Gastrocnemius medialis (tissue), 4 donors: ENCODE data around the gene ANXA4. TPM values are rescaled to one million over a fixed set of nuclear protein-coding genes. Genes with fewer than 3 reads are reported as not detected.
"Not testable (repeated sequence)": the region's sequence is repeated elsewhere in the genome, so short reads cannot be mapped to it uniquely, and the experiment has no call there.

Experiments
- ATAC-seq, 2 donors: fragments of 150-250 bp; one replicate each; pipeline ENCODE4 v1.9.1; 2016
- DNase-seq, 2 donors: peaks; one replicate each; pipeline ENCODE4 v3.0.0-alpha.2; 2019
- H3K27ac ChIP-seq, 4 donors: fragments of 200-600 bp; sonication (generic); 1 replicate in 1 of 4; 2 replicates in 3 of 4; pipeline ENCODE4 v1.5.1; 2016 to 2018; ENCODE audit warnings: mild to moderate bottlenecking in 2 of 4, moderate library complexity in 1 of 4
- H3K27me3 ChIP-seq, 3 donors: fragments of 200-600 bp; sonication (generic) in 2 of 3; 1 replicate in 1 of 3; 2 replicates in 2 of 3; pipeline versions ENCODE4 v1.5.1 to v1.6.0; 2016 to 2019; ENCODE audit warnings: mild to moderate bottlenecking in 1 of 3, moderate library complexity in 1 of 3
- H3K36me3 ChIP-seq, 2 donors: fragments of 200-600 bp; sonication (generic) in 1 of 2; one replicate each; pipeline ENCODE4 v1.5.1; 2017 to 2018
- H3K4me1 ChIP-seq, 2 donors: fragments of 200-600 bp; sonication (generic) in 1 of 2; one replicate each; pipeline ENCODE4 v1.5.1; 2016 to 2017; ENCODE audit warnings: mild to moderate bottlenecking in 2 of 2
- H3K4me3 ChIP-seq, 4 donors: fragments of 200-600 bp; sonication (generic) in 3 of 4; 1 replicate in 1 of 4; 2 replicates in 3 of 4; pipeline ENCODE4 v1.5.1; 2016 to 2019; ENCODE audit warnings: mild to moderate bottlenecking in 2 of 4
- H3K9me3 ChIP-seq, 3 donors: fragments of 200-600 bp; sonication (generic) in 2 of 3; 1 replicate in 1 of 3; 2 replicates in 2 of 3; pipeline ENCODE4 v1.5.1; 2016 to 2019
- CTCF ChIP-seq, 5 experiments: fragments of 450-650 bp in 3 of 5; fragments of 200-600 bp in 2 of 5; sonication (generic) in 2 of 5; IDR thresholded peaks in 4 of 5; conservative IDR thresholded peaks in 1 of 5; 1 replicate in 4 of 5; 2 replicates in 1 of 5; pipeline ENCODE4 v1.5.1; 2016 to 2019; ENCODE audit warnings: antibody characterized with exemption in 5 of 5, mild to moderate bottlenecking in 3 of 5, moderate library complexity in 3 of 5
- POLR2A ChIP-seq, 2 donors: fragments of 450-650 bp; IDR thresholded peaks; one replicate each; pipeline ENCODE4 v1.6.1; 2017; ENCODE audit warnings: antibody characterized with exemption in 2 of 2, mild to moderate bottlenecking in 2 of 2, moderate library complexity in 2 of 2
- in situ Hi-C, 4 donors: fragments of 200-750 bp; cut with MboI; loops; one replicate each; pipeline versions ENCODE4 v1.15.0 to v1.8.0; 2017; ENCODE audit warnings: low sequenced_read_pairs in 4 of 4
- intact Hi-C: fragments of 100-400 bp; cut with DNase I; formaldehyde crosslinking; loops from one replicate; pipeline ENCODE4 v1.15.1; 2023; ENCODE audit warnings: low total_unique reads
- total RNA-seq, 4 donors: library from RNA; depleted of rRNA; stranded (reverse); fragments of >200 nt; gene quantifications; one replicate each; pipeline versions ENCODE4 v1.1.0 to v1.2.3, GENCODE V29; 2016

Gene ANXA4
- total RNA-seq, 4 donors from 2014 or later: 10.7 to 17.0 (median 15.8) TPM

- DNase-seq (peak; percentile 75 to 80), ATAC-seq (peak; percentile 95 to 98)
- in situ Hi-C loops (no loop called here), intact Hi-C loops (loop anchor here (5.0 kb wide), 1 partner anchor 193 kb away; no protein-coding TSS in a partner anchor)
- TF ChIP-seq CTCF (IDR thresholded peaks at IDR 0.05 in 4 of 5, conservative IDR thresholded peaks at IDR 0.05 in 1 of 5) (no peak), POLR2A (IDR thresholded peaks at IDR 0.05) (peak; percentile 25 to 55)
- Histone ChIP-seq H3K9me3 (no peaks in the 10 kb centered on the region), H3K27ac (peak overlapping the region; percentile 94 to 99 (median 96)), H3K4me1 (peaks cover 78 to 79% of the 10 kb centered on the region in 2 donors), H3K27me3 (no peaks in the 10 kb centered on the region), H3K4me3 (peak overlapping the region in 1 of 4 donors; percentile 23), H3K36me3 (no peaks in the 10 kb centered on the region)
These were observed 28.3 kb downstream of the ANXA4 start for GRCh38 chr2:69770193-69770702.

- in situ Hi-C loops: no loop called here
- Histone ChIP-seq H3K4me1 (peaks cover 73 to 74% of the 10 kb centered on the region in 2 donors), H3K9me3 (no peaks in the 10 kb centered on the region)
These were observed 28.8 kb downstream of the ANXA4 start for GRCh38 chr2:69770747-69771146.

GRCh38 chr2:69771461-69771860, 29.5 kb downstream of the ANXA4 start:
- in situ Hi-C loops (no loop called here), intact Hi-C loops (loop anchor here (5.0 kb wide), 1 partner anchor 194 kb away; no protein-coding TSS in a partner anchor)
- peak; percentile 35 to 53 for ATAC-seq
- Histone ChIP-seq H3K27me3 (no peaks in the 10 kb centered on the region), H3K4me3 (no peak overlapping the region), H3K4me1 (peaks cover 66 to 68% of the 10 kb centered on the region in 2 donors), H3K36me3 (no peaks in the 10 kb centered on the region), H3K9me3 (no peaks in the 10 kb centered on the region), H3K27ac (peak overlapping the region; percentile 94 to 99 (median 96))
- TF ChIP-seq POLR2A (IDR thresholded peaks at IDR 0.05) (no peak), CTCF (IDR thresholded peaks at IDR 0.05 in 4 of 5, conservative IDR thresholded peaks at IDR 0.05 in 1 of 5) (no peak)
- DNase-seq: peak; percentile 43 to 56

More at GRCh38 chr2:69770747-69771146, 28.8 kb downstream of the ANXA4 start:
- H3K27ac ChIP-seq: peak overlapping the region; percentile 94 to 99 (median 96)
- intact Hi-C loops: loop anchor here (5.0 kb wide), 1 partner anchor 193 kb away; no protein-coding TSS in a partner anchor
- no peaks in the 10 kb centered on the region for H3K27me3 ChIP-seq
- TF ChIP-seq CTCF (IDR thresholded peaks at IDR 0.05 in 4 of 5, conservative IDR thresholded peaks at IDR 0.05 in 1 of 5): no peak
- no peak for TF ChIP-seq POLR2A (IDR thresholded peaks at IDR 0.05)
- ATAC-seq: peak in 1 of 2 donors; percentile 17
- no peak overlapping the region for H3K4me3 ChIP-seq
- peak in 1 of 2 donors; percentile 5 for DNase-seq
- H3K36me3 ChIP-seq: no peaks in the 10 kb centered on the region

GRCh38 chr2:69773206-69773605, 31.3 kb downstream of the ANXA4 start:
- ATAC-seq (peak; percentile 30 to 59), DNase-seq (peak in 1 of 2 donors; percentile 7)
- no peaks in the 10 kb centered on the region for H3K9me3 ChIP-seq
- H3K36me3 ChIP-seq: no peaks in the 10 kb centered on the region
- TF ChIP-seq POLR2A (IDR thresholded peaks at IDR 0.05) (no peak), CTCF (IDR thresholded peaks at IDR 0.05 in 4 of 5, conservative IDR thresholded peaks at IDR 0.05 in 1 of 5) (no peak)
- in situ Hi-C loops (no loop called here), intact Hi-C loops (loop anchor here (5.0 kb wide), 1 partner anchor 196 kb away; no protein-coding TSS in a partner anchor)
- peaks cover 52 to 53% of the 10 kb centered on the region in 2 donors for H3K4me1 ChIP-seq
- H3K27ac ChIP-seq: peak overlapping the region; percentile 94 to 99 (median 96)
- no peaks in the 10 kb centered on the region for H3K27me3 ChIP-seq
- H3K4me3 ChIP-seq: no peak overlapping the region

- intact Hi-C loops: loop anchor here (5.0 kb wide), 1 partner anchor 197 kb away; no protein-coding TSS in a partner anchor
- H3K4me3 ChIP-seq, ATAC-seq, H3K9me3 ChIP-seq, H3K27me3 ChIP-seq, DNase-seq, H3K36me3 ChIP-seq, in situ Hi-C loops: not testable (repeated sequence)
- Histone ChIP-seq H3K27ac (peak overlapping the region; percentile 13 to 97 (median 94)), H3K4me1 (peaks cover 47 to 51% of the 10 kb centered on the region in 2 donors)
These were observed 32.5 kb downstream of the ANXA4 start for GRCh38 chr2:69774258-69774983.
